ENCODE results near the gene OR10G6. TPM values are rescaled to one million over a fixed set of nuclear protein-coding genes. Genes with fewer than 3 reads are reported as not detected.

OR10G6 gene
- total and polyA plus RNA-seq, 2 experiments from 2014 or later: not detected

DNA sequence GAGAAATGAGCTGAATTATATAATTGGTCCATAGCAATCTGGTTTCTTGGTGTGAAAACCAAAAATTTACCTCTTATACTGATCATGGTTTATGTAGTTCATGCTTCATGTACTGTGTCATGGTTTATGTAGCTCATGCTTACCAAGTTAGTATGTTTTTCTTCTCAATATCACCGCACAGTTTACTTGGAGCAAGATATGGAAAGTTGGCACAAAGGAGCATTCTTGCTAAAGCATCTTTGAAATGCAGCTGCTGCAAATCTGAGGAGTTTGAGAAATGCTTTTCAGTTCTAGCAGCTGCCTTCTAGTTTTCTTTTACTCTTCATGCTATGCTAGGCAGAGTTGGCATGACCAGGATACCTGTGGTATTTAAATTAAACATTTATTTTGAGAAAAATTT is 41.7 kb upstream of the OR10G6 start (continued):
- TF ChIP-seq, protein P1, sequence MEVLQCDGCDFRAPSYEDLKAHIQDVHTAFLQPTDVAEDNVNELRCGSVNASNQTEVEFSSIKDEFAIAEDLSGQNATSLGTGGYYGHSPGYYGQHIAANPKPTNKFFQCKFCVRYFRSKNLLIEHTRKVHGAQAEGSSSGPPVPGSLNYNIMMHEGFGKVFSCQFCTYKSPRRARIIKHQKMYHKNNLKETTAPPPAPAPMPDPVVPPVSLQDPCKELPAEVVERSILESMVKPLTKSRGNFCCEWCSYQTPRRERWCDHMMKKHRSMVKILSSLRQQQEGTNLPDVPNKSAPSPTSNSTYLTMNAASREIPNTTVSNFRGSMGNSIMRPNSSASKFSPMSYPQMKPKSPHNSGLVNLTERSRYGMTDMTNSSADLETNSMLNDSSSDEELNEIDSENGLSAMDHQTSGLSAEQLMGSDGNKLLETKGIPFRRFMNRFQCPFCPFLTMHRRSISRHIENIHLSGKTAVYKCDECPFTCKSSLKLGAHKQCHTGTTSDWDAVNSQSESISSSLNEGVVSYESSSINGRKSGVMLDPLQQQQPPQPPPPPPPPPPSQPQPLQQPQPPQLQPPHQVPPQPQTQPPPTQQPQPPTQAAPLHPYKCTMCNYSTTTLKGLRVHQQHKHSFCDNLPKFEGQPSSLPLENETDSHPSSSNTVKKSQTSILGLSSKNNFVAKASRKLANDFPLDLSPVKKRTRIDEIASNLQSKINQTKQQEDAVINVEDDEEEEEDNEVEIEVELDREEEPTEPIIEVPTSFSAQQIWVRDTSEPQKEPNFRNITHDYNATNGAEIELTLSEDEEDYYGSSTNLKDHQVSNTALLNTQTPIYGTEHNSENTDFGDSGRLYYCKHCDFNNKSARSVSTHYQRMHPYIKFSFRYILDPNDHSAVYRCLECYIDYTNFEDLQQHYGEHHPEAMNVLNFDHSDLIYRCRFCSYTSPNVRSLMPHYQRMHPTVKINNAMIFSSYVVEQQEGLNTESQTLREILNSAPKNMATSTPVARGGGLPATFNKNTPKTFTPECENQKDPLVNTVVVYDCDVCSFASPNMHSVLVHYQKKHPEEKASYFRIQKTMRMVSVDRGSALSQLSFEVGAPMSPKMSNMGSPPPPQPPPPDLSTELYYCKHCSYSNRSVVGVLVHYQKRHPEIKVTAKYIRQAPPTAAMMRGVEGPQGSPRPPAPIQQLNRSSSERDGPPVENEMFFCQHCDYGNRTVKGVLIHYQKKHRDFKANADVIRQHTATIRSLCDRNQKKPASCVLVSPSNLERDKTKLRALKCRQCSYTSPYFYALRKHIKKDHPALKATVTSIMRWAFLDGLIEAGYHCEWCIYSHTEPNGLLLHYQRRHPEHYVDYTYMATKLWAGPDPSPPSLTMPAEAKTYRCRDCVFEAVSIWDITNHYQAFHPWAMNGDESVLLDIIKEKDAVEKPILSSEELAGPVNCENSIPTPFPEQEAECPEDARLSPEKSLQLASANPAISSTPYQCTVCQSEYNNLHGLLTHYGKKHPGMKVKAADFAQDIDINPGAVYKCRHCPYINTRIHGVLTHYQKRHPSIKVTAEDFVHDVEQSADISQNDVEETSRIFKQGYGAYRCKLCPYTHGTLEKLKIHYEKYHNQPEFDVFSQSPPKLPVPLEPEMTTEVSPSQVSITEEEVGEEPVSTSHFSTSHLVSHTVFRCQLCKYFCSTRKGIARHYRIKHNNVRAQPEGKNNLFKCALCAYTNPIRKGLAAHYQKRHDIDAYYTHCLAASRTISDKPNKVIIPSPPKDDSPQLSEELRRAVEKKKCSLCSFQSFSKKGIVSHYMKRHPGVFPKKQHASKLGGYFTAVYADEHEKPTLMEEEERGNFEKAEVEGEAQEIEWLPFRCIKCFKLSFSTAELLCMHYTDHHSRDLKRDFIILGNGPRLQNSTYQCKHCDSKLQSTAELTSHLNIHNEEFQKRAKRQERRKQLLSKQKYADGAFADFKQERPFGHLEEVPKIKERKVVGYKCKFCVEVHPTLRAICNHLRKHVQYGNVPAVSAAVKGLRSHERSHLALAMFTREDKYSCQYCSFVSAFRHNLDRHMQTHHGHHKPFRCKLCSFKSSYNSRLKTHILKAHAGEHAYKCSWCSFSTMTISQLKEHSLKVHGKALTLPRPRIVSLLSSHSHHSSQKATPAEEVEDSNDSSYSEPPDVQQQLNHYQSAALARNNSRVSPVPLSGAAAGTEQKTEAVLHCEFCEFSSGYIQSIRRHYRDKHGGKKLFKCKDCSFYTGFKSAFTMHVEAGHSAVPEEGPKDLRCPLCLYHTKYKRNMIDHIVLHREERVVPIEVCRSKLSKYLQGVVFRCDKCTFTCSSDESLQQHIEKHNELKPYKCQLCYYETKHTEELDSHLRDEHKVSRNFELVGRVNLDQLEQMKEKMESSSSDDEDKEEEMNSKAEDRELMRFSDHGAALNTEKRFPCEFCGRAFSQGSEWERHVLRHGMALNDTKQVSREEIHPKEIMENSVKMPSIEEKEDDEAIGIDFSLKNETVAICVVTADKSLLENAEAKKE (CRISPR knock-in tag; IDR thresholded peaks at IDR 0.05): no peak
- TF ChIP-seq ZNF331 (CRISPR knock-in tag; IDR thresholded peaks at IDR 0.05; ENCODE audit: low read depth) (no peak), CREB1 (CRISPR knock-in tag; IDR thresholded peaks at IDR 0.05; ENCODE audit: low read depth) (no peak), NANOG (IDR thresholded peaks at IDR 0.05; ENCODE audit: borderline replicate concordance) (no peak), ZNF114 (CRISPR knock-in tag; IDR thresholded peaks at IDR 0.05) (no peak), POLR2AphosphoS5 (IDR thresholded peaks at IDR 0.05; ENCODE audit: low read depth) (no peak)

DNA sequence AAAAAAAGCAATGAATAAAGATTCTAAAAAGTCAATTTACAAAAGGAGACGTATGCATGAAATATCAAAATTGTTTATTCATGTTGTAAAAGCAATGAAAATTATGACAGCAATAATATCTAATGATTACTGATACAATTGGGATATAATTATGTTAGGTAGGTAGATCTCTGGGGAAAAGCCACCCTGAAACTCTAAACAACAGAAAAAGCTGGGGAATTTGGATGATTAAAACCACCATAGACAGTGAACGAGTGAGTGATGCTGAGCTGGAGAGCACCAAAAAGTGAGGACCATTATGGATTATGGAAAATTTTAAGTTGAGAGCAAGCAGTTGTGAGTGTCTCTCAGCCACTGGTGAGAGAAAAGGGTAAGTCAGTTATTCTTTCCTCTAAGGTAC is 31.5 kb upstream of the OR10G6 start, which contains the start of gene OR10G8:
OR10G8 (plus strand) TSS at position 301 of the 400 bp plus-strand sequence. CDS start 2,825 bp downstream, outside the sequence.
- Histone ChIP-seq H3K36me3 (ENCODE audit: insufficient read depth) (no peaks in the 10 kb centered on the region), H3K4me1 (ENCODE audit: insufficient read depth) (no peaks in the 10 kb centered on the region), H4K20me1 (replicated peaks; ENCODE audit: insufficient read depth) (no peaks in the 10 kb centered on the region), H3K9me2 (ENCODE audit: insufficient read depth) (peaks cover 3% of the 10 kb centered on the region; the same call in 1 of the 2 replicates), H3K4me3 (no peak within 1 kb of the TSS), H3F3A (replicated peaks; ENCODE audit: low read depth) (no peaks in the 10 kb centered on the region), H2AFZ (peak within 1 kb of the TSS; percentile 56; the same call in 1 of the 2 replicates), H3K4me2 (no peak within 1 kb of the TSS), H3K27me3 (ENCODE audit: insufficient read depth) (no peaks in the 10 kb centered on the region), H3K27ac (ENCODE audit: low read depth) (no peak within 1 kb of the TSS), H3K79me2 (replicated peaks; ENCODE audit: insufficient read depth) (no peaks in the 10 kb centered on the region)
- DNase-seq (ENCODE audit: low spot score) (no peak), ATAC-seq (no peak)
- H3K9me3 Mint-ChIP-seq: no peaks in the 10 kb centered on the region
- H3K4me3 Mint-ChIP-seq: no peak within 1 kb of the TSS
- H3K27ac Mint-ChIP-seq: no peak within 1 kb of the TSS
- no peaks in the 10 kb centered on the region; the same call in 2 of the 3 replicates for H3K4me1 Mint-ChIP-seq
- H3K27me3 Mint-ChIP-seq (ENCODE audit: insufficient read depth, low read depth, poor library complexity): no peaks in the 10 kb centered on the region
- H3K36me3 Mint-ChIP-seq (ENCODE audit: low read depth): no peaks in the 10 kb centered on the region
- TF ChIP-seq, protein P2, sequence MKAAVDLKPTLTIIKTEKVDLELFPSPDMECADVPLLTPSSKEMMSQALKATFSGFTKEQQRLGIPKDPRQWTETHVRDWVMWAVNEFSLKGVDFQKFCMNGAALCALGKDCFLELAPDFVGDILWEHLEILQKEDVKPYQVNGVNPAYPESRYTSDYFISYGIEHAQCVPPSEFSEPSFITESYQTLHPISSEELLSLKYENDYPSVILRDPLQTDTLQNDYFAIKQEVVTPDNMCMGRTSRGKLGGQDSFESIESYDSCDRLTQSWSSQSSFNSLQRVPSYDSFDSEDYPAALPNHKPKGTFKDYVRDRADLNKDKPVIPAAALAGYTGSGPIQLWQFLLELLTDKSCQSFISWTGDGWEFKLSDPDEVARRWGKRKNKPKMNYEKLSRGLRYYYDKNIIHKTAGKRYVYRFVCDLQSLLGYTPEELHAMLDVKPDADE (IDR thresholded peaks at IDR 0.05): no peak
- TF ChIP-seq ZNF114 (CRISPR knock-in tag; IDR thresholded peaks at IDR 0.05) (no peak), JUNB (IDR thresholded peaks at IDR 0.05; ENCODE audit: unreplicated experiment) (no peak), POLR2AphosphoS5 (IDR thresholded peaks at IDR 0.05; ENCODE audit: low read depth) (no peak), NANOG (IDR thresholded peaks at IDR 0.05; ENCODE audit: borderline replicate concordance) (no peak), STAT1 (IDR thresholded peaks at IDR 0.05; ENCODE audit: unreplicated experiment) (no peak), ZNF331 (CRISPR knock-in tag; IDR thresholded peaks at IDR 0.05; ENCODE audit: low read depth) (no peak), EZH2 (IDR thresholded peaks at IDR 0.05; ENCODE audit: low read depth, unreplicated experiment) (no peak), CREB1 (CRISPR knock-in tag; IDR thresholded peaks at IDR 0.05; ENCODE audit: low read depth) (no peak), EZH2phosphoT487 (IDR thresholded peaks at IDR 0.05; ENCODE audit: unreplicated experiment) (no peak)
- TF ChIP-seq, protein P3, sequence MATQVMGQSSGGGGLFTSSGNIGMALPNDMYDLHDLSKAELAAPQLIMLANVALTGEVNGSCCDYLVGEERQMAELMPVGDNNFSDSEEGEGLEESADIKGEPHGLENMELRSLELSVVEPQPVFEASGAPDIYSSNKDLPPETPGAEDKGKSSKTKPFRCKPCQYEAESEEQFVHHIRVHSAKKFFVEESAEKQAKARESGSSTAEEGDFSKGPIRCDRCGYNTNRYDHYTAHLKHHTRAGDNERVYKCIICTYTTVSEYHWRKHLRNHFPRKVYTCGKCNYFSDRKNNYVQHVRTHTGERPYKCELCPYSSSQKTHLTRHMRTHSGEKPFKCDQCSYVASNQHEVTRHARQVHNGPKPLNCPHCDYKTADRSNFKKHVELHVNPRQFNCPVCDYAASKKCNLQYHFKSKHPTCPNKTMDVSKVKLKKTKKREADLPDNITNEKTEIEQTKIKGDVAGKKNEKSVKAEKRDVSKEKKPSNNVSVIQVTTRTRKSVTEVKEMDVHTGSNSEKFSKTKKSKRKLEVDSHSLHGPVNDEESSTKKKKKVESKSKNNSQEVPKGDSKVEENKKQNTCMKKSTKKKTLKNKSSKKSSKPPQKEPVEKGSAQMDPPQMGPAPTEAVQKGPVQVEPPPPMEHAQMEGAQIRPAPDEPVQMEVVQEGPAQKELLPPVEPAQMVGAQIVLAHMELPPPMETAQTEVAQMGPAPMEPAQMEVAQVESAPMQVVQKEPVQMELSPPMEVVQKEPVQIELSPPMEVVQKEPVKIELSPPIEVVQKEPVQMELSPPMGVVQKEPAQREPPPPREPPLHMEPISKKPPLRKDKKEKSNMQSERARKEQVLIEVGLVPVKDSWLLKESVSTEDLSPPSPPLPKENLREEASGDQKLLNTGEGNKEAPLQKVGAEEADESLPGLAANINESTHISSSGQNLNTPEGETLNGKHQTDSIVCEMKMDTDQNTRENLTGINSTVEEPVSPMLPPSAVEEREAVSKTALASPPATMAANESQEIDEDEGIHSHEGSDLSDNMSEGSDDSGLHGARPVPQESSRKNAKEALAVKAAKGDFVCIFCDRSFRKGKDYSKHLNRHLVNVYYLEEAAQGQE (IDR thresholded peaks at IDR 0.05; ENCODE audit: unreplicated experiment): no peak
- TF ChIP-seq, protein P4, sequence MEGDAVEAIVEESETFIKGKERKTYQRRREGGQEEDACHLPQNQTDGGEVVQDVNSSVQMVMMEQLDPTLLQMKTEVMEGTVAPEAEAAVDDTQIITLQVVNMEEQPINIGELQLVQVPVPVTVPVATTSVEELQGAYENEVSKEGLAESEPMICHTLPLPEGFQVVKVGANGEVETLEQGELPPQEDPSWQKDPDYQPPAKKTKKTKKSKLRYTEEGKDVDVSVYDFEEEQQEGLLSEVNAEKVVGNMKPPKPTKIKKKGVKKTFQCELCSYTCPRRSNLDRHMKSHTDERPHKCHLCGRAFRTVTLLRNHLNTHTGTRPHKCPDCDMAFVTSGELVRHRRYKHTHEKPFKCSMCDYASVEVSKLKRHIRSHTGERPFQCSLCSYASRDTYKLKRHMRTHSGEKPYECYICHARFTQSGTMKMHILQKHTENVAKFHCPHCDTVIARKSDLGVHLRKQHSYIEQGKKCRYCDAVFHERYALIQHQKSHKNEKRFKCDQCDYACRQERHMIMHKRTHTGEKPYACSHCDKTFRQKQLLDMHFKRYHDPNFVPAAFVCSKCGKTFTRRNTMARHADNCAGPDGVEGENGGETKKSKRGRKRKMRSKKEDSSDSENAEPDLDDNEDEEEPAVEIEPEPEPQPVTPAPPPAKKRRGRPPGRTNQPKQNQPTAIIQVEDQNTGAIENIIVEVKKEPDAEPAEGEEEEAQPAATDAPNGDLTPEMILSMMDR (conservative IDR thresholded peaks at IDR 0.05; ENCODE audit: low read depth in 2 of 2): no peak
